Measurements from ENCODE around the gene LSM8.
"Not testable (repeated sequence)": the region's sequence is repeated elsewhere in the genome, so short reads cannot be mapped to it uniquely, and the experiment has no call there.

Gene LSM8

DNA sequence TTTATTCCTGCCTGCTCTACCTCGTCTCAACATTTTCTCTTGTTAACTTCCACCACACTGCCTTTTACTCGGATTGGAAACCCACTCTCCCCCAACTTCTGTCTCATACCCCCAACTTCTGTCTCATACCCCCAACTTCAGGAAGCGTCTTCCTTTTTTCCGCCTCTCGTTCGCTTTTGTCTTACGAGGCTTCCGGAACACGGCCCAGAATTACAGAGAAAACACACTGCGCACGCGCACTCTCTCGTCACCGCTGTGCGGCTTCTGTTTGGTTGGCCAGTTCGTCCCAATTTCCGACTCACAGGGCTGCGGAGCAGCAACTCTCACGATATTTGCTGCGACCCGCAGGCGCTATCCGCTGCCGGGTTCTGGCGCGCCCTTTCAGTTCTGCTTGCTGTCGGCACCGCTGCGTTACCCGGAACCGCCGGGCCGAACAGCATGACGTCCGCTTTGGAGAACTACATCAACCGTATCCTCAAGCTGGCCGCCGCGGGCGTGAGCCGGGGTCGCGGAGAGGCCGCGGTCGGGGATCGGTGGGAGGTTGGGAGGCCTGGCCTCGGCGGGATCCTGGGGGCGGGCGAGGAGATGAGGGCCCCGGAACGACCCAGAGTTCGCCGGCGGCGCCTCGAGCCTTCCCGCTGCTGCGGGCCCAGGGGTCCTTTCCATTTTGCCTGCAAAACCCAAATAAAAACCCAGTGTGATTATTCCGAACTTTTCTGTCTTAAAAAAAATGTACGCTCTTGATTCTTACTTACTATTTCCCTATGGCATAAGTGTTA, at the start of gene LSM8:
Gene LSM8, plus strand, starts transcription at position 379 of the 779 bp plus-strand sequence. Its CDS starts 60 bp downstream, at position 439.
- peak; percentile 98 for DNase-seq

DNA sequence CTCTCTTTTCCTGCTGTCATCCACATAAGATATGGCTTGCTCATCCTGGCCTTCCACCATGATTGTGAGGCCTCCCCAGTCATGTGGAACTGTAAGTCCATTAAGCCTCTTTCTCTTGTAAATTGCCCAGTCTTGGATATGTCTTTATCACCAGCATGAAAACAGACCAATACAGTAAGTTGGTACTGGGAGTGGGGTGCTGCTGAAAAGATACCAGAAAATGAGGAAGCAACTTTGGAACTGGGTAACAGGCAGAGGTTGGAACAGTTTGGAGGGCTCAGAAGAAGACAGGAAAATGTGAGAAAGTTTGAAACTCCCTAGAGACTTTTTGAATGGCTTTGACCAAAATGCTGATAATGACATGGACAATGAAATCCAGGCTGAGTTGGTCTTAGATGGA, 49.5 kb upstream of the LSM8 start:
- not testable (repeated sequence) for DNase-seq

DNA sequence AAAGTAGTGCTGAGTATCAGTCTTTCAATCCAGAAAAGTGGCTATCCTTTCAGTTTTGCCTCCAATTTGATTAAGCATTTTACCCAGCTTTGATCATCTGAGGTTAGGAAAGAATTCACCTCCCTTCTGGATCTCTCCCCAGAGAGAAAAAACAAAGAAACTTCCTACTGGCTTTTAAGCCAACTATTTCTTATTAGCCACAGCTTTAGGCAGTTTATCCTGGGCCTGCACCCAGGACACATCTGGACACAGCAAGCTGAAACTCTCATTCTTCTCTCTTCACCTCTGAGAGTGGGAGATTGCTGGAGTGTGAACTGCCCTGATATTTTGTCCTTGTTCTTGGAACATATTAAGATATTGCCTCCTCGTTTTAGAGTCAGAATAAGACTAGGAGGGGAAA, 43.5 kb upstream of the LSM8 start:
- no peak for DNase-seq

- no peak for DNase-seq
These were observed 42.0 kb upstream of the LSM8 start for GRCh38 chr7:118142012-118142411.

DNA sequence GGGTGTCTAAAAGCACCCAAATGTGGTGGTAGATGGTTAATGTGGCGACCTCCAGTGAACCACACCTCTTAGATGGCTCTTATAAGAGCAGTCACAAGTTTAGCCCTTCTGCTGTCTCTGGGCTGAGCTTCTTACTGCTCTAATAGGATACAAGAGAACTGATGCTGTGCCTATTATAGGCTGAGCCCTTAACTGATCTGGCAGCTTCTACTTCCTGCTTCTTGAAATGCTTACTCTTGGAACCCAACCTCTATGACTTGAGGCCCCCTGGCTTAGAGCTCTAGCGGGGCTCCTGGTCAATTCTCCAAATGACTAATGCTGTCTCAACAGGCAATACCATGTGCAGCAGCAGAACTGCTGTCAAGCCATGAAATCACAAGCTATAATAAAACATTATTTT, 35.0 kb upstream of the LSM8 start:
- DNase-seq = no peak

DNA sequence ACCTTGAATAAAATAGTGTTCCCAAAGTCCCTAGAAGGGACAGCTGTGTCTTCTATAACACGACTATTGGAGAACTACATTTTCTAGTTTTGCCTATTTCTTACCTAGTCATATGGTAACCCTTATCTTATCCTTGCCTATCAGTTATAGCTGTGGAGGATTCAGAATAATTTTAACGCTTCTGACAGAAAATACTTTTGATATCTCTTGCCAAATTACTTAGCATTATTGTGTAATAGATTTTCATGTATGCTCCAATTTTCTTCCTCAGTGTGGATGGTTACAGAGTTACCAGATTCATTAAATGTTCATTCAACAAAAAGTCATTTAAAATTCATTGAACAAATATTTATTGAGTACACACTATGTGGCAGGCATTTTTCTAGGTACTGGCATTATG, 34.6 kb upstream of the LSM8 start:
- DNase-seq = no peak

- DNase-seq = no peak
These were observed 32.3 kb upstream of the LSM8 start for GRCh38 chr7:118151671-118152070.

DNA sequence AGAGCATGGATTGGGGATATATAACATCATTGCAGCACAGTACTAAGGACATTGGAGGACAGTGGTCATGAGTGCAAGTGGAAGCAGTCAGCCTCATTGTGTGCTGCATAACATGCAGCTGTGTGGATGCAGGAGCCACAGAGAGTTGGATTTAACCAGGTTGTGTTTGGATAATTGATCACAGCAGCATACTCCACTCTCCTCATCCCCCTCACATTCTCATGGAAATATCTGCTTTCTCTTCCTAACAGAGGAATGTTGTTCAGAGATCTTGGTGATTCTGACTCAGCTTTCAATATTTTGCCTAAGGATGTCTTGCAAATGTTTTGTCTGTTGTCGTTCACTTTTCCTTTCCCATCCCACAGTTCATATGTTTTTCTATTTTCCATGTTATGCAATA, 31.8 kb upstream of the LSM8 start:
- DNase-seq = no peak

DNA sequence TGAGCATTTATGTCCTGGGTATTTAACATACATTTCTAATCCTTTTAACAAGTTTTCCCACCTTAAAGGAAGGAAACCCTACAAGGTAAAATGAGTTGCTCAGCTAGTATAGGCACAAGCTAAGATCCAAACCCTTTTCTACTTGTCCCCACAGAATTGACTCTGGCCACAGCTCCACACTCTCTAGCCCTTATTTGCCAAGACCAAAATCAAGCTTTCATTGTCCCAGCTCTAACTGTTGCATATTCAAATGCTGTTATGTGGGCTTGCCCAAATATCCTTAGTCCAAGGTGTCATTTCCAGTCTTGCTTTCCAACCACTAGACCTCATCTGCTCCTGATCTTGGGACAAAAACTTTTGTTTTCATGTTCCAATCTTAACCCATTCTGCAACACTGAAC, 31.3 kb upstream of the LSM8 start:
- no peak for DNase-seq

DNA sequence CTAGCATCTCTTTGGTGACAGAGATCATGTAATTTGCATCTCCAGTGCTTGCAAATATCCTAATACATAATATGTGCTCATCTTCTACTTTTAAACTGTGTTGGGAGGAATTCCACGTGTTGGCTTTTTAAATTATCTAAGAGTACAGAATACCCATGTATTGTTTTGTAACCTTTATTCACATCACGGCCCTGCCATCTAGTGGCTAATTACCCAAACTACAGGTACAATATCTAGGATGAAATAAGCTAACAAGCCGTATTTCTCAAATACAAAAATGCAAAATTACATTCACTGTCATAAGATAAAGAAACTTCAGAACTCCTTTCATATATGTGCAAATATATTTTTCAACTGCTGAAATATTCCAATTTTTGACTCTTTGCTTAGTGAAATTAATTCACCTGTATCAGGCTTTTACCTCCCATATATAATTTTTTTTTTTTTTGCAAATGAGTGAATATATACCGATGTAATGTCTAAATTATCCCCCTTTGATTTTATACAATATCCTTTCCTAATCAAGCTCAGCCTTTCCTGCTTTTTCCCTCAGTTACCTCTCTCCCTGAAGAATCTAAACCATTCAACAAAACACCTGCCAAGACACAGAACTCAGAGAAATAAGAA, 30.3 kb upstream of the LSM8 start:
- no peak for DNase-seq

DNA sequence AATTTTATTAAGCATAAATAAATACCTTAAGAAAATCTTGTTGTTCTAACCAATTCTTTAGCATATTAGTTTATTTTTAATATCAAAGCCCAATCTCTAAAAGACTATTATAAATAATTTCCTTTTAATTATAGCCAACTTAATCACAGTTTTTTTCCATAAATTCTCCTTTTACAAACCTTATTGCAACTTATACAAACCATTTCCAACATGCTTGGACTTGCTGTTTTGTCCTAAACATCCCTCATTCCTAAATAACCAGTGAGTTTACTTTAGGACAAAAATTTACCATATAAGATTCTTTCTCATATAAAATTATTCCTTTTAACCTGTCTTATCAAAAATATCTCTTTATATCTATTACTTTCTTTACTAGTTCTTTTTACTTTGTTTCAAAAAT, 25.2 kb upstream of the LSM8 start:
- no peak for DNase-seq

- no peak for DNase-seq
These were observed 14.8 kb upstream of the LSM8 start for GRCh38 chr7:118169146-118169545.

DNA sequence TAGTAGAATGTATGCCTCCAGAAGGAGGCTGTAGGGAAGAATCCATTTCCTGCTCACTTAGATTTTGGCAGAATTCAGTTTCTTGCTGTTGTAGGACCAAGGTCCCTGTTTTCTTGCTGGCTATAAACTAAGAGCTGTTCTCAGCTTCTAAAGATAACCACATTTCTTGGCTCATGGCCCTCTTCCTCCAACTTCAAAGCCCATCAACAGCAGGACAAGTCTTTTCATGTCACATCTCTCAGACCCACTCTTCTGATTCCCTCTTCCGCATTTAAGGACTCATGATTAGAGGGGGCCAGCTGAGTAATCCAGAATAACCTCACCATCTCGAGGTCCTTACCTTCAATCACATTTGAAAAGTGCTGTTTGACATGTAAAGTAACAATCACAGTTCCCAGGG, 8.2 kb upstream of the LSM8 start:
- no peak for DNase-seq

GRCh38 chr7:118179191-118179590, 4.8 kb upstream of the LSM8 start:
- no peak for DNase-seq

DNA sequence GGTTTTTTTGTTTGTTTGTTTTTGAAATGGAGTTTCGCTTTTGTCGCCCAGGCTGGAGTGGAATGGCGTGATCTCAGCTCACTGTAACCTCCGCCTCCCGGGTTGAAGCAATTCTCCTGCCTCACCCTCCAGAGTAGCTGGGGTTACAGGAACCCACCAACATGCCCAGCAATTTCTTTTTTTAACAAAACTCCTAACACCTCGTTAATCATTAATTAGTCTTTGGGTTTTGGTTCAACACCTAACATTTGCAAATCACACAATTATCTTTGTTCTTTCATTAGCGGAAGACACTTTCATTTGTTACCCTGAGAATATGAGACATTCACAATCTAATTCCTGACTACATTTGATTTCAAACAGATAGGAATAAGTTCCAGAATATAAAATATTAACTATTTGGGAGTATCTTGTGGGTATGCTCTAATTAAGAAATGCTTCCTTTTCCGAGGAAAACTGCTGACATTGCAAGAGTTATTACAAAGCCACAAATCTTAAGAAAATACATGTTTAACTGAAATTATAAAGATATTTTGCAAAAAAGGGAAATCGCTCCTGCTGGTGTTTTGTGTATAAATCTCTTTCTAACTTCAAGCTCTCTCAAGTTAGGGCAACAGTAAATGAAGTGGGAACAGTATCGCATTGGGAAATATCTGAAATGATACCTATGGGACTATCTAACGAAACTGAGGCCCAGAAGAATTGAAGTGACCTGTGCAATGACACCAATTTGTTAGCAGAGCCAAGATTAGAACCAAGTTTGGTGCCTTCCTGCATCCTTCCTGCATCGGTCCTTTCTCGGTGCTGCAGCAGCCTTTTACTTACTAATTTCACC, 1.2 kb upstream of the LSM8 start:
- no peak for DNase-seq

GRCh38 chr7:118183428-118183785, 557 bp upstream of the LSM8 start:
- no peak for DNase-seq

DNA sequence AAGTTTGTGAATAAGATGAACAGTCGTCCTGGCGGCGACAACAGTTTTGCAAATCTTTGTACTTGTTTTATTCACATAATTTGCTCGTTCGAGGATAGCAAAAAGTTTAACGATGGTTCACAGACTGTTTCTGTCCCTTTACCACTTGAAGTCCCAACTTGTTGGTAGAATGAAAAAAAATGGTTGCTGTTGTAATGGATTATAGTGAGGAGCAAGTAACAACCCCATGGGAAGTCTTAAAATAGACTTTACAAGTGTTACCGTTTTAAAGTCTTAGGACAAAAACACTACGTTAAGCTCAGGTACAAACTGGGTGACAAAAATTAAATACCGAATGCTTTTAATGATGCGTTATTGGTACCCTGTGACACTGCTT, 589 bp downstream of the LSM8 start:
- DNase-seq = no peak

DNA sequence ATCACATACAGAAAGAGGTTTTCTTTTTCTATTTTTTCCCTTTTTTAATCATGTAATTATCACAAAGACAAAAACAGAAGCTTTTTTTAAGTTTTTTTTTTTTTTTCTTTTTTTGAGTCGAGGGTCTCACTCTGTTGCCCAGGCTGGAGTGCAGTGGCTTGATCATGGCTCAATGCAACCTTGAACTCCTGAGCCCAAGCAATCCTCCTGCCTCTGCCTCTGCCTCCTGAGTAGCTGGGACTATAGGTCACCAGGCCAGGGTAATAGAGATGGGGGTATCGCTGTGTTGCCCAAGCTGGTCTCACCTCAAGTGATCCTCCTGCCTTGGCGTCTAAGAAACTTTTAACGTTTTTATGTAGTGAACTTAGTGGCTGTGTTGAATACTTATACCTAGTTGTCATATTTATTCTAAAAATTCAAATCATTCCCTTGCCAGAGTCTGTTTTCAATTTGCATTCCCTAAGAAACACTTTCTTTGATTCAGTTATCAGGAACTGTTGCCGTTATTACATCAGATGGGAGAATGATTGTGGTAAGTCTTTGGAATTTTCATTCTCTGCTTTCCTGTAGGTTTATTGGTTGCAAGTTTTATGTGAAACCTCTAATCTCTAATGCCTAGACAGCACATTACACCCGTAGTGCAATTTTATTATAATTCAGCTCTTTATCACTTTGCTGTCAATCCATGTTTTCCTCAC, 1.3 kb downstream of the LSM8 start:
- no peak for DNase-seq

- no peak for DNase-seq
These were observed 2.5 kb downstream of the LSM8 start for GRCh38 chr7:118186501-118186900.

DNA sequence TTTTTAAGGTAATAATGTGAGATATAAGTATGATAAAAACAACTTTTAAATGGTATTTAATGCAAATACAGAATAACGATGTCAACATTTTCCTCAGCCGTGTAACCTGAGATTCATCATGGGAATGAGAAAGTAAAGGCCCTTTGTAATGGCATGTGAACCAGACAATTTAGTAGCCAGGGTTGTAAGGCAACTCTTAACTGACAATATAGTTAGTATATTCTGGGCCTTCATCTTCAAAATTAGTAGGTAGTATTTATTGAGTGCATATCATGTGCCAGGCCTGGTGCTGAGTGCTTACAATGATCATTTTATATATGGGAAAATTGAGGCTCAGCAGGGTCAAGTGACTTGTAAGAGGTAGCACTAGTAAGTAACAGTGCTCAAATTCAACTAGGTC, 10.6 kb downstream of the LSM8 start:
- no peak for DNase-seq

DNA sequence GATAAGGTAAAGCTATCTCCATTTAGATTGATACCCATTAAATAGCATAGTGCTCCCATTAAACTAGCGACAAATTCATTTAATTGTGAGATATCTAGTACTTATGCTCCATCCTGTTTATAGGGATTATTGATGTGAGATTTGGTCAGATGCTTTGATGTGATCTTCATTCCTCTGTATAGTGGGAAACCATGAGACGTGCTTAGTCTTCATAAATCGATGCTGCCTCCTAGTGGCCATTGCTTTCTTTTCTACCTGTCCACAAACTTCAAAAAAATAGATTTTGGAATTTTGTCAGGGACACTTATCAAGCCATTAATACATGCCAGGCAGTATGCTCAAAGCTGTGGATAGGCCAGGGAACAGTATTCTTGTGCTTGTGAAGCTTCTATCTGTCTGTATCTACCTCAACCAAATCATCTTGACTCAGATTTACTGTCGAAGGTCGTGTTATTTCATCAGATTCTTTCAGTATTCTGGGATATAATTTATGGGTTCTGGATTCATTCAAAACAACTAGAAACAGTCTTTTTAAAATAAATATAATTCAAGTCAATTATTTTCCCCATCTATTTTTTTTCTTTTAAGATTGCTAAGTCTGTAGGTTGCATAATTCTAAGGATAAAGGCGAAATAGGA, 12.0 kb downstream of the LSM8 start:
- peak; percentile 4 for DNase-seq

DNA sequence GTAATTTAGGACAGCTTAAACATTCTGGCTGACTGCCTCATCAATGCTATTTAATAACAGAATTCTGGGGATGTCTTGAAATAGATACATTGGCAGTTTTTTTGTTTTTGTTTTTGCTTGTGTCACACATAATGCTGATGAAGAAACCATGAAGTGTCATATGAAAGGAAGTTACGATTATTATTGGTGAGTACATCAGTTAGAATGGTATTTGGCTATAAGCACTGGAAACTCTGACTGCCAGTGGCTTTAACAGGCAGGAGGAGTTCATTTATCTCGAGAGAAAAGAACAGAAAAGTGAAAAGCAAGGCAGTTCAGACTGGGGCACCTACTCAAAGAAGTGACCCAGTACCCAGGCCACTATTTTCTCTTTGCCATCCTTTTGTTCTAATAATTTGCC, 18.1 kb downstream of the LSM8 start:
- DNase-seq = no peak

All from CD4-positive, alpha-beta T cell treated with Interferon gamma for 1 hour (primary cell).